ENCODE data around the gene INPP1.

Gene INPP1

DNA sequence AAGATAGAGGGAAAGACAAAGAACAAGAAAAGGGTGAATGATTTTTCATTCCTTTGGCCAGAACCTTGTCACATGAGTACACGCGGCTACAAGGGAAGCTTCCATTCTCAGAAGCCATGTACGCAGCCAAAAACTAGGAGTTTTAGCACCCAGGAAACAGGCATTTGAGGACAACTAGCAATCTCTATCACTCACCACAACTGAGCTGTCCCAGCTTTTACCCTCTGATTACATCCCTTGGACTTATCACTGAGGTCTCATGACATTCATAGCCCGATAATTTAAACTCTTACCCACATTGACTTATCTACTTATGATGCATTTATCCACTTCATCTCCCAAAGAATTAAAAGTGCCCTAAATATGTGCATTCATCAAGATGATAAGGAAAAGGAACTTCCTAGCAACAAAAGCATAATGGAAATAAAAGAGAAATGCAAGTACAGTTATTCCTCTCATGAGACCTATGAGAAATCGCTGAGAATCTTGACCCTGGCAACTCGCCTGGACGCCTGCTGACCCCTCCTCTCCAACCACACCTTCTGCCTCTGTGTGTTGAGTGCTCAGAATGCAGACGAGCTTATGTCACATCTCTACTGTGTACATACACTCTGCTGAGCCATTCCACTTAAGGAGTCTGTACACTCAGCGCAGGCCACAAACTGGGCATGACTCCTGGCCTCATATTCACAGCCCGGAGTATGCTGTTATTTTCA lies 36.0 kb downstream of the INPP1 start:
- TF ChIP-seq, protein P1, sequence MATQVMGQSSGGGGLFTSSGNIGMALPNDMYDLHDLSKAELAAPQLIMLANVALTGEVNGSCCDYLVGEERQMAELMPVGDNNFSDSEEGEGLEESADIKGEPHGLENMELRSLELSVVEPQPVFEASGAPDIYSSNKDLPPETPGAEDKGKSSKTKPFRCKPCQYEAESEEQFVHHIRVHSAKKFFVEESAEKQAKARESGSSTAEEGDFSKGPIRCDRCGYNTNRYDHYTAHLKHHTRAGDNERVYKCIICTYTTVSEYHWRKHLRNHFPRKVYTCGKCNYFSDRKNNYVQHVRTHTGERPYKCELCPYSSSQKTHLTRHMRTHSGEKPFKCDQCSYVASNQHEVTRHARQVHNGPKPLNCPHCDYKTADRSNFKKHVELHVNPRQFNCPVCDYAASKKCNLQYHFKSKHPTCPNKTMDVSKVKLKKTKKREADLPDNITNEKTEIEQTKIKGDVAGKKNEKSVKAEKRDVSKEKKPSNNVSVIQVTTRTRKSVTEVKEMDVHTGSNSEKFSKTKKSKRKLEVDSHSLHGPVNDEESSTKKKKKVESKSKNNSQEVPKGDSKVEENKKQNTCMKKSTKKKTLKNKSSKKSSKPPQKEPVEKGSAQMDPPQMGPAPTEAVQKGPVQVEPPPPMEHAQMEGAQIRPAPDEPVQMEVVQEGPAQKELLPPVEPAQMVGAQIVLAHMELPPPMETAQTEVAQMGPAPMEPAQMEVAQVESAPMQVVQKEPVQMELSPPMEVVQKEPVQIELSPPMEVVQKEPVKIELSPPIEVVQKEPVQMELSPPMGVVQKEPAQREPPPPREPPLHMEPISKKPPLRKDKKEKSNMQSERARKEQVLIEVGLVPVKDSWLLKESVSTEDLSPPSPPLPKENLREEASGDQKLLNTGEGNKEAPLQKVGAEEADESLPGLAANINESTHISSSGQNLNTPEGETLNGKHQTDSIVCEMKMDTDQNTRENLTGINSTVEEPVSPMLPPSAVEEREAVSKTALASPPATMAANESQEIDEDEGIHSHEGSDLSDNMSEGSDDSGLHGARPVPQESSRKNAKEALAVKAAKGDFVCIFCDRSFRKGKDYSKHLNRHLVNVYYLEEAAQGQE (IDR thresholded peaks at IDR 0.05; ENCODE audit: insufficient replicate concordance, low read depth): no peak
- TF ChIP-seq CTCF (IDR thresholded peaks at IDR 0.05; ENCODE audit: insufficient read depth, low read length): no peak
- TF ChIP-seq SPI1 (IDR thresholded peaks at IDR 0.05; ENCODE audit: borderline replicate concordance, low read depth): no peak
- no peak for TF ChIP-seq POLR2AphosphoS5 (IDR thresholded peaks at IDR 0.05; ENCODE audit: low read depth)
- no peak for TF ChIP-seq GABPA (IDR thresholded peaks at IDR 0.05; ENCODE audit: low read depth)
- H3K4me3 ChIP-seq (replicated peaks; ENCODE audit: insufficient read depth, low read length): no peak overlapping the region
- DNase-seq (ENCODE audit: low read depth in 1 of 2, low spot score in 1 of 2): no peak
- no peak overlapping the region for H3K27ac ChIP-seq (replicated peaks)
- no peaks in the 10 kb centered on the region for H3K27me3 ChIP-seq (ENCODE audit: insufficient read depth, poor library complexity, severe bottlenecking)

GRCh38 chr2:190380962-190381412 lies 37.6 kb downstream of the INPP1 start:
- DNase-seq (ENCODE audit: low read depth in 1 of 2, low spot score in 1 of 2): no peak
- TF ChIP-seq, protein P1 (IDR thresholded peaks at IDR 0.05; ENCODE audit: insufficient replicate concordance, low read depth): no peak
- TF ChIP-seq GABPA (IDR thresholded peaks at IDR 0.05; ENCODE audit: low read depth) (no peak), SPI1 (IDR thresholded peaks at IDR 0.05; ENCODE audit: borderline replicate concordance, low read depth) (no peak)
- H3K27me3 ChIP-seq (ENCODE audit: insufficient read depth, poor library complexity, severe bottlenecking): no peaks in the 10 kb centered on the region
- H3K27ac ChIP-seq (replicated peaks): no peak overlapping the region
- no peak overlapping the region for H3K4me3 ChIP-seq (replicated peaks; ENCODE audit: insufficient read depth, low read length)

DNA sequence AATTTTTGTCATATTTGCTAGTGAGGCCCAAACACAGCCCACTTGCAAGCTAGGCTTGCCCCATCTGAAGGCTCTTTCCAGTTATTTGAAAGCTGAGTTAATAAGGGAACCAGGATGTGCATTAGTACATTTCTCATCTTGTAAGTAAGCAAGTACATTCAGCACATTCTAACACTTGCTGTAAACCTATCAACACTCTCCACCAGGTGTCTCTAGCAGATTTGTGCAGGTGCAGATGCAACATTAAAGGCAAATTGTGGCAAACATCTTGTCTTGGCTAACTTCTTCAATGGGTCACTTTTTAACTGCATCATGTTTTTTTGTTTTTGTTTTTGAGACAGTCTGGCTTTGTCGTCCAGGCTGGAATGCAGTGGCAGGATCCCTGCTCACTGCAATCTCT lies 39.5 kb downstream of the INPP1 start:
- TF ChIP-seq CTCF (IDR thresholded peaks at IDR 0.05; ENCODE audit: insufficient read depth, low read length) (no peak), SPI1 (IDR thresholded peaks at IDR 0.05; ENCODE audit: borderline replicate concordance, low read depth) (no peak), POLR2AphosphoS5 (IDR thresholded peaks at IDR 0.05; ENCODE audit: low read depth) (no peak), GABPA (IDR thresholded peaks at IDR 0.05; ENCODE audit: low read depth) (no peak)
- TF ChIP-seq, protein P1 (IDR thresholded peaks at IDR 0.05; ENCODE audit: insufficient replicate concordance, low read depth): no peak
- DNase-seq (ENCODE audit: low read depth in 1 of 2, low spot score in 1 of 2): peak in 1 of 2 experiments; percentile 21
- no peaks in the 10 kb centered on the region for H3K27me3 ChIP-seq (ENCODE audit: insufficient read depth, poor library complexity, severe bottlenecking)

More for the DNA sequence above, 39.5 kb downstream of the INPP1 start:
- no peak overlapping the region for H3K4me3 ChIP-seq (replicated peaks; ENCODE audit: insufficient read depth, low read length)
- H3K27ac ChIP-seq (replicated peaks): no peak overlapping the region
